ENCODE results near the gene TRPV6. TPM values are rescaled to one million over a fixed set of nuclear protein-coding genes. Genes with fewer than 3 reads are reported as not detected.

The TRPV6 gene
- total and polyA plus RNA-seq, 4 experiments from 2014 or later: 0.09 TPM; not detected in 3

- no peaks in the 10 kb centered on the region for H3K9me3 ChIP-seq (ENCODE audit: control insufficient read depth in 1 of 2, low read length in 2 of 2)
- Mint-ChIP-seq H3K9me3 (no peaks in the 10 kb centered on the region), H3K27me3 (no peaks in the 10 kb centered on the region), H3K4me3 (no peak overlapping the region), H3K27ac (peak overlapping the region in 4 of 7 donors; percentile 1 to 41 (median 18)), H3K36me3 (peaks cover 10 to 13% of the 10 kb centered on the region in 2 donors), H3K4me1 (peaks cover 0 to 4% (median 1%) of the 10 kb centered on the region in 4 donors)
- H3K4me1 ChIP-seq (ENCODE audit: insufficient read depth, low read length): no peaks in the 10 kb centered on the region
- H3K27me3 ChIP-seq (ENCODE audit: insufficient read depth, low read length): no peaks in the 10 kb centered on the region
- POLR2A ChIA-PET (ENCODE audit: partially characterized antibody): interaction anchor here (0.9 to 1.3 kb wide), 2 partner anchors 9 to 48 kb away, joined by 3 to 4 read pairs; no protein-coding TSS in a partner anchor
- CTCF ChIA-PET (ENCODE audit: partially characterized antibody): interaction anchor here (1.1 kb wide), 1 partner anchor 10 kb away, joined by 3 read pairs; no protein-coding TSS in a partner anchor
- H3K36me3 ChIP-seq (ENCODE audit: insufficient read depth, low read length): no peaks in the 10 kb centered on the region
- no peak overlapping the region for H3K27ac ChIP-seq (ENCODE audit: low read depth, low read length)
- intact Hi-C loops (cut with micrococcal nuclease): no loop called here
- no peak for DNase-seq
- no peak overlapping the region for H3K4me3 ChIP-seq (ENCODE audit: low read length in 2 of 2)
Measured at GRCh38 chr7:142862786-142863400, 22.7 kb downstream of the TRPV6 start.

DNA sequence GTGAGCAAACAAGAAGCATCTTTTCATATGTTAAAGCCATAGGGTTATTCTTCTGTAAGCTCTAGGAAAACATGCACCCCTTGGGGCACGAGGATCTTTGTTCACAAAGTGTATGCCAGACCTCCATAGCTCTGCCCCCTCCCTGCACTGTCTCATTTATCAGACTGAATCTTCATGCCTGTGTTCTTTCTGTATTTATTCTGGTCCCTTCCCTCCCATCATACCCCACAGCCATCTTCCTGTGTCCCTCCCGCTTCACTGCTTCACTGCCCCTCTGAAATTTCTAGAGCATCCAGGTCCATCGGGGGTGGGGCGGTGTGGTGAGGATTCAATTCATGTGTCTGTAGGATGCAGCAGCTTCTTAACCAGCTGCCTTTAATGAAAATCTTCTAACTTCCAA lies 23.2 kb downstream of the TRPV6 start:
- H3K27ac ChIP-seq (ENCODE audit: low read depth, low read length): no peak overlapping the region
- no peak for DNase-seq
- H3K4me1 ChIP-seq (ENCODE audit: insufficient read depth, low read length): no peaks in the 10 kb centered on the region
- ChIA-PET CTCF (ENCODE audit: partially characterized antibody) (no interaction called here), POLR2A (ENCODE audit: partially characterized antibody) (interaction anchor here (0.9 to 1.3 kb wide), 2 partner anchors 9 to 47 kb away, joined by 3 to 4 read pairs; no protein-coding TSS in a partner anchor)
- Mint-ChIP-seq H3K27me3 (no peaks in the 10 kb centered on the region), H3K4me3 (no peak overlapping the region), H3K9me3 (no peaks in the 10 kb centered on the region), H3K27ac (peak overlapping the region in 3 of 7 donors; percentile 1 to 41 (median 6)), H3K4me1 (peaks cover 0 to 4% (median 3%) of the 10 kb centered on the region in 4 donors), H3K36me3 (peaks cover 10 to 13% of the 10 kb centered on the region in 2 donors)
- H3K27me3 ChIP-seq (ENCODE audit: insufficient read depth, low read length): no peaks in the 10 kb centered on the region
- intact Hi-C loops (cut with micrococcal nuclease): no loop called here
- H3K4me3 ChIP-seq (ENCODE audit: low read length in 2 of 2): no peak overlapping the region
- no peaks in the 10 kb centered on the region for H3K9me3 ChIP-seq (ENCODE audit: control insufficient read depth in 1 of 2, low read length in 2 of 2)
- no peaks in the 10 kb centered on the region for H3K36me3 ChIP-seq (ENCODE audit: insufficient read depth, low read length)

DNA sequence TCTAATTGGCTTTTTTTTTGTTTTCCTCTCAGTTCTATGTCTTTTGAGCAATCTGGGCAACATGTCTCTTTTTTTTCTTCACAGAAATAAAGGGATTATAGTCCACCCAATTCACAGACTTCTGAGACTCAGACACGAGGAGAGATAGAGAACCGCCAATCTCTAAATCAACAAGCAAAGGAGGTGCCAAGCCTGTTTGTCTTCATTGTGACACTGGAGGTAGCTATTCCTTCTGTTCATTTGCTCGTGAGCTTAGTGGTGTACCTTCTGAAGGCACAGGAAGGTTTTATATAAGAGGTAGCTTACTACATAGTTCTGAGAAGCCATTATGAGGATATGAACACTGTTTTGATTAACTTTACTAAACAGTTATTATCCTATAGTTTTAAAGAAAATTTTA lies 24.6 kb downstream of the TRPV6 start:
- CTCF ChIA-PET (ENCODE audit: partially characterized antibody): interaction anchor here (1.3 to 1.6 kb wide), 4 partner anchors 9 to 49 kb away, joined by 4 to 10 read pairs (median 6); no protein-coding TSS in a partner anchor
- H3K4me3 Mint-ChIP-seq: no peak overlapping the region

GRCh38 chr7:142859829-142860228 lies 25.7 kb downstream of the TRPV6 start:
- Histone ChIP-seq H3K27me3 (ENCODE audit: insufficient read depth, low read length) (no peaks in the 10 kb centered on the region), H3K36me3 (ENCODE audit: insufficient read depth, low read length) (no peaks in the 10 kb centered on the region), H3K9me3 (ENCODE audit: control insufficient read depth in 1 of 2, low read length in 2 of 2) (no peaks in the 10 kb centered on the region), H3K4me3 (ENCODE audit: low read length in 2 of 2) (no peak overlapping the region), H3K4me1 (ENCODE audit: insufficient read depth, low read length) (peaks cover 18% of the 10 kb centered on the region), H3K27ac (ENCODE audit: low read depth, low read length) (no peak overlapping the region)
- intact Hi-C loops (cut with micrococcal nuclease): loop anchor here (10.0 kb wide), 1 partner anchor 885 kb away; the partner anchor contains the start of gene TAS2R38
- Mint-ChIP-seq H3K4me3 (no peak overlapping the region), H3K27ac (peak overlapping the region in 2 of 7 donors; percentile 38 to 45), H3K36me3 (peaks cover 10 to 11% of the 10 kb centered on the region in 2 donors), H3K9me3 (no peaks in the 10 kb centered on the region), H3K4me1 (peaks cover 12 to 22% (median 16%) of the 10 kb centered on the region in 4 donors), H3K27me3 (no peaks in the 10 kb centered on the region)
- ChIA-PET CTCF (ENCODE audit: partially characterized antibody) (interaction anchor here (1.2 to 1.6 kb wide), 3 partner anchors 13 to 143 kb away, joined by 3 to 10 read pairs (median 6); no protein-coding TSS in a partner anchor), POLR2A (ENCODE audit: partially characterized antibody) (interaction anchor here (1.5 to 2.0 kb wide), 2 partner anchors 52 to 143 kb away, joined by 3 to 6 read pairs; no protein-coding TSS in a partner anchor)
- DNase-seq: no peak

More for the DNA sequence above, 24.6 kb downstream of the TRPV6 start:
- Mint-ChIP-seq H3K9me3 (no peaks in the 10 kb centered on the region), H3K27me3 (no peaks in the 10 kb centered on the region), H3K27ac (no peak overlapping the region), H3K4me1 (peaks cover 8 to 16% (median 10%) of the 10 kb centered on the region in 4 donors), H3K36me3 (peaks cover 10 to 11% of the 10 kb centered on the region in 2 donors)
- no peak overlapping the region for H3K4me3 ChIP-seq (ENCODE audit: low read length in 2 of 2)
- H3K36me3 ChIP-seq (ENCODE audit: insufficient read depth, low read length): no peaks in the 10 kb centered on the region
- POLR2A ChIA-PET (ENCODE audit: partially characterized antibody): interaction anchor here (1.0 to 2.0 kb wide), 2 partner anchors 9 to 53 kb away, joined by 4 to 6 read pairs; no protein-coding TSS in a partner anchor
- H3K27ac ChIP-seq (ENCODE audit: low read depth, low read length): no peak overlapping the region
- no peaks in the 10 kb centered on the region for H3K9me3 ChIP-seq (ENCODE audit: control insufficient read depth in 1 of 2, low read length in 2 of 2)
- DNase-seq: no peak
- H3K4me1 ChIP-seq (ENCODE audit: insufficient read depth, low read length): peaks cover 10% of the 10 kb centered on the region
- intact Hi-C loops (cut with micrococcal nuclease): no loop called here
- no peaks in the 10 kb centered on the region for H3K27me3 ChIP-seq (ENCODE audit: insufficient read depth, low read length)

- Mint-ChIP-seq H3K4me3 (no peak overlapping the region), H3K36me3 (peaks cover 10 to 12% of the 10 kb centered on the region in 2 donors), H3K27me3 (no peaks in the 10 kb centered on the region), H3K27ac (peak overlapping the region in 1 of 7 donors; percentile 45), H3K4me1 (peaks cover 12 to 23% (median 16%) of the 10 kb centered on the region in 4 donors), H3K9me3 (no peaks in the 10 kb centered on the region)
- Histone ChIP-seq H3K9me3 (ENCODE audit: control insufficient read depth in 1 of 2, low read length in 2 of 2) (no peaks in the 10 kb centered on the region), H3K27ac (ENCODE audit: low read depth, low read length) (no peak overlapping the region), H3K36me3 (ENCODE audit: insufficient read depth, low read length) (no peaks in the 10 kb centered on the region), H3K4me3 (ENCODE audit: low read length in 2 of 2) (no peak overlapping the region), H3K4me1 (ENCODE audit: insufficient read depth, low read length) (peaks cover 18% of the 10 kb centered on the region), H3K27me3 (ENCODE audit: insufficient read depth, low read length) (no peaks in the 10 kb centered on the region)
- ChIA-PET POLR2A (ENCODE audit: partially characterized antibody) (interaction anchor here (1.5 to 2.0 kb wide), 2 partner anchors 51 to 144 kb away, joined by 3 to 6 read pairs; no protein-coding TSS in a partner anchor), CTCF (ENCODE audit: partially characterized antibody) (interaction anchor here (1.2 kb wide), 1 partner anchor 144 kb away, joined by 3 read pairs; no protein-coding TSS in a partner anchor)
- intact Hi-C loops (cut with micrococcal nuclease): loop anchor here (10.0 kb wide), 1 partner anchor 885 kb away; the partner anchor contains the start of gene TAS2R38
- no peak for DNase-seq
Measured at GRCh38 chr7:142859411-142859810, 26.1 kb downstream of the TRPV6 start.

DNA sequence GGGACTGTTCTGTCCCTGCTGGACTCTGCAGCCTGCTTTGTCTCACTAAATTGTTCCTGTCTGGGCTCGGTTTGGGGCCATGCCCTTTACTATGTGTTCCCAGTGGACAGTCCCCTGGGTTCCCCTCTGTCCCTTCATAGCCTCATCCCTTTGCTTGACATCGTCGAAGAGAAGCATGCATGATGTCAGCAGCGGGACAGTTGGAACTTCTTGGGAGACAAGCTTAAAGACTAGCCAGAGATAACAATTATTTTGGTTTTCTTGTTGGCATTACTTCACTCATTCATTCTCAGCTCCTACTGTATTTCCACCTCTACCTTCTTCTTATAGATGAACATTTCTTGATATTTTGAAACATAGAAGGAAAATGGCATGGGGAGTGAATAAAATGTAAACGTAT lies 27.9 kb downstream of the TRPV6 start:
- DNase-seq: no peak
- POLR2A ChIA-PET (ENCODE audit: partially characterized antibody): interaction anchor here (1.1 kb wide), 1 partner anchor 45 kb away, joined by 3 read pairs; no protein-coding TSS in a partner anchor
- Histone ChIP-seq H3K9me3 (ENCODE audit: control insufficient read depth in 1 of 2, low read length in 2 of 2) (no peaks in the 10 kb centered on the region), H3K4me3 (ENCODE audit: low read length in 2 of 2) (no peak overlapping the region), H3K27ac (ENCODE audit: low read depth, low read length) (no peak overlapping the region), H3K27me3 (ENCODE audit: insufficient read depth, low read length) (no peaks in the 10 kb centered on the region), H3K4me1 (ENCODE audit: insufficient read depth, low read length) (peaks cover 24% of the 10 kb centered on the region), H3K36me3 (ENCODE audit: insufficient read depth, low read length) (no peaks in the 10 kb centered on the region)
- peaks cover 3 to 12% of the 10 kb centered on the region in 2 donors for H3K36me3 Mint-ChIP-seq
- H3K9me3 Mint-ChIP-seq: no peaks in the 10 kb centered on the region
- H3K4me1 Mint-ChIP-seq: peaks cover 14 to 34% (median 20%) of the 10 kb centered on the region in 4 donors
- intact Hi-C loops (cut with micrococcal nuclease): loop anchor here (10.0 kb wide), 1 partner anchor 883 kb away; the partner anchor contains the start of gene TAS2R38
- no peak overlapping the region for H3K27ac Mint-ChIP-seq
- H3K27me3 Mint-ChIP-seq: no peaks in the 10 kb centered on the region
- CTCF ChIA-PET (ENCODE audit: partially characterized antibody): interaction anchor here (0.7 to 1.7 kb wide), 6 partner anchors 9 to 554 kb away, joined by 3 to 7 read pairs (median 3); no protein-coding TSS in a partner anchor
- H3K4me3 Mint-ChIP-seq: peak overlapping the region in 2 of 8 donors; percentile 6 to 84
